Fibroblast of the aortic adventitia (primary cell): ENCODE data around the gene PRRX2. TPM values are rescaled to one million over a fixed set of nuclear protein-coding genes. Genes with fewer than 3 reads are reported as not detected.

Experiments
- DNase-seq: peaks from one replicate; pipeline ENCODE4 v3.0.0-alpha.2; 2010; ENCODE audit warnings: low read depth
- H3K4me3 ChIP-seq: 2 replicates; pipeline ENCODE4 v1.5.1; 2011; ENCODE audit warnings: low read depth, mild to moderate bottlenecking, control low read depth, low read length, moderate library complexity
- CTCF ChIP-seq: IDR thresholded peaks from 2 replicates; pipeline ENCODE4 v1.5.1; 2011; ENCODE audit warnings: mild to moderate bottlenecking, low read length, control low read depth, inconsistent platforms; ENCODE audit not compliant: insufficient read depth
- total RNA-seq: library from RNA; depleted of rRNA; stranded (reverse); fragments of >200 nt; gene quantifications from 2 replicates; pipeline ENCODE4 v1.2.3, GENCODE V29; 2012; ENCODE audit warnings: low replicate concordance

The PRRX2 gene
- total RNA-seq, 1 donor = 36.1 TPM

- H3K4me3 ChIP-seq = peak overlapping the region; percentile 31
- DNase-seq = peak; percentile 91
- TF ChIP-seq CTCF = no peak
Observed at GRCh38 chr9:129702589-129703520, 37.4 kb downstream of the PRRX2 start.

GRCh38 chr9:129703667-129704355 lies 38.4 kb downstream of the PRRX2 start:
- H3K4me3 ChIP-seq = peak overlapping the region; percentile 32
- peak; percentile 87 for DNase-seq
- no peak for TF ChIP-seq CTCF

- H3K4me3 ChIP-seq = no peak overlapping the region
- no peak for TF ChIP-seq CTCF
- no peak for DNase-seq
Observed at GRCh38 chr9:129704807-129705206, 39.4 kb downstream of the PRRX2 start.

- DNase-seq = peak; percentile 30
- TF ChIP-seq CTCF = no peak
Observed at GRCh38 chr9:129708793-129709192, 43.3 kb downstream of the PRRX2 start.

DNA sequence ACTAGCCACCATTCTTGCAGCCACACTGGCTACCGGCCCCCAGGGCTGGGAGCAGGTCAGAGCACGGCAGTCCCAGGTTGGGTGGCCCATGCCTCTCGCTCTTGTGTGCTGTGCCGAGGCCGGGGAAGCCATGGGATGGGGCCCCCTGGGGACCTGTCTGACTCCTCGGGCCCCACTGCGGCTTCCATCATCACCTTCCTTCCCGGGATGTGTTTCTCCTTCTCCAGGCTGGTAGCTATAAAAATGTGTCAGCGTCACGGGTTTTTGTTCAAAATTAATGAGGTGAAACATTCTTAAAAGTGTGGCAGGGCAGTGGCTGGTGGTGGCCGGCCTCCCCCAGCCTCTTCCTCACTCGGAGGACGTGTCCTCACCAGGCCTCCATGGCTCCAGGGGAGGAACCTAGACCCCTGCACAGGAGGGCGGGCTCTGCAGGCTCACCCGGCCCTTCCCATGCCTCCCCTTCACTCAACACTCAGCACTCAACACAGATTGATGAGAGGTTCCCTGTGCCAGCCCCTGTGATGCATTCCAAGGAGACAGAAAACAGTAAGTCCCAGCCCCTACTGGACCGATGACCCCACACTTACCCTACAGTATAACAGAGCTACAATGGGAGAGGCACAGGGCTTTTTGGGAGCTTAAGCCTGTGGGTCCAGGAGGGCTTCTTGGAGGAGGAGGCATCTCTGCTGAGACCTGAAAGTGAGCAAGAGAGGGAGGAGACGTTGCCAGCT lies 44.2 kb downstream of the PRRX2 start:
- H3K4me3 ChIP-seq = no peak overlapping the region
- DNase-seq = no peak
- no peak for TF ChIP-seq CTCF

More at GRCh38 chr9:129708793-129709192, 43.3 kb downstream of the PRRX2 start:
- no peak overlapping the region for H3K4me3 ChIP-seq

DNA sequence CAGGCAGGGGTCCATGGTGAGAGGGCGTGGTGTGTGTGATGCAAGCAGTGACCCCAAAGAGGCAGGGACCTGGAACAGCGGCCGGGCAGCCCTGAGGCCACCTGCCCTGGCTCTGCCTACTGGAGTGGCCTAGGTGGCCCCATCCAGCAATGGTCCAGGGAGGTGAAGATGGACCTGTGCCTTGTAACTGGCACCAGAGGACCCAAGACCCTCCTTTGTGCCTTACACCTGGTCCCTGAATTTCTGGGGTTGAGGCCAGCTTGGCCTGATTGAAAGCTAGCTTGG lies 44.7 kb downstream of the PRRX2 start:
- no peak for TF ChIP-seq CTCF
- no peak for DNase-seq
- no peak overlapping the region for H3K4me3 ChIP-seq
